Upper lobe of left lung (tissue), 6 donors: ENCODE data around the gene EVI2A. TPM values are rescaled to one million over a fixed set of nuclear protein-coding genes. Genes with fewer than 3 reads are reported as not detected.

Source experiments
- ATAC-seq, 2 donors: fragments of 200-7000 bp; cut with Tn5 transposase; one replicate each; pipeline ENCODE4 v1.9.1; 2022; ENCODE audit warnings: mild to moderate bottlenecking in 2 of 2, moderate library complexity in 2 of 2; ENCODE audit not compliant: low FRiP score in 2 of 2
- DNase-seq, 2 donors: peaks; one replicate each; pipeline ENCODE4 v3.0.0-alpha.2; 2019 to 2020
- H3K27ac ChIP-seq, 4 donors: fragments of 200-600 bp; sonication (generic); one replicate each; pipeline ENCODE4 v1.5.1; 2016 to 2019
- H3K27me3 ChIP-seq, 4 donors: fragments of 200-600 bp; sonication (generic); one replicate each; pipeline ENCODE4 v1.5.1; 2017 to 2019
- H3K36me3 ChIP-seq, 4 donors: fragments of 200-600 bp; sonication (generic); one replicate each; pipeline ENCODE4 v1.5.1; 2016 to 2019
- H3K4me1 ChIP-seq, 4 donors: fragments of 200-600 bp; sonication (generic); one replicate each; pipeline ENCODE4 v1.5.1; 2018 to 2019
- H3K4me3 ChIP-seq, 4 donors: fragments of 200-600 bp; sonication (generic); one replicate each; pipeline ENCODE4 v1.5.1; 2017 to 2019; ENCODE audit warnings: mild to moderate bottlenecking in 2 of 4, moderate library complexity in 1 of 4
- H3K9me3 ChIP-seq, 4 donors: fragments of 200-600 bp; sonication (generic); one replicate each; pipeline ENCODE4 v1.5.1; 2018 to 2019
- CTCF ChIP-seq, 6 experiments: fragments of 450-650 bp in 4 of 6; fragments of 200-600 bp in 2 of 6; sonication (generic) in 2 of 6; IDR thresholded peaks; one replicate each; pipeline ENCODE4 v1.5.1; 2016 to 2019; ENCODE audit warnings: antibody characterized with exemption in 6 of 6
- EP300 ChIP-seq, 4 donors: sonication (generic); formaldehyde crosslinking; IDR thresholded peaks; one replicate each; pipeline ENCODE4 v1.5.1; 2017; ENCODE audit warnings: antibody characterized with exemption in 4 of 4, control low read depth in 2 of 4
- POLR2A ChIP-seq, 4 donors: fragments of 450-650 bp; IDR thresholded peaks; one replicate each; pipeline ENCODE4 v1.5.1; 2016 to 2017; ENCODE audit warnings: antibody characterized with exemption in 4 of 4, mild to moderate bottlenecking in 2 of 4
- POLR2AphosphoS5 ChIP-seq, 2 donors: sonication (generic); formaldehyde crosslinking; IDR thresholded peaks; one replicate each; pipeline ENCODE4 v1.5.1; 2017; ENCODE audit warnings: antibody characterized with exemption in 2 of 2
- WGBS, 2 donors: methylation state at CpG; one replicate each; pipeline ENCODE4 v1.1.5; 2017 to 2018; 5-methylcytosine and 5-hydroxymethylcytosine counted together
- total RNA-seq, 6 donors: library from RNA; depleted of rRNA in 4 of 6; stranded (reverse); fragments of >200 nt in 4 of 6; gene quantifications; one replicate each; pipeline versions ENCODE4 v1.1.0 to v1.2.1, GENCODE V29; 2016 to 2021
- donor health status: DM: no; HTN: no; CAD: no; lungs with moderate emphysema.
- donor health status: DM: no; HTN: yes; CAD: no; lungs with severe emphysema.

Gene EVI2A
- total RNA-seq: 10 to 100 TPM in 5 of 6 donors, 1 to 10 TPM in 1; 6.1 to 31.3 (median 23.8) TPM

GRCh38 chr17:31321481-31321880 is at the start of gene EVI2A:
EVI2A (minus strand) TSS chr17:31321622; CDS start chr17:31319013, 2,609 bp downstream.
- peak in 1 of 4 donors; percentile 60 for TF ChIP-seq POLR2A (IDR thresholded peaks at IDR 0.05)
- TF ChIP-seq CTCF (IDR thresholded peaks at IDR 0.05): no peak
- no peaks in the 10 kb centered on the region for H3K9me3 ChIP-seq
- ATAC-seq (peak; percentile 49 to 63), DNase-seq (peak in 1 of 2 donors; percentile 68)
- peaks cover 0 to 9% (median 6%) of the 10 kb centered on the region in 4 donors for H3K36me3 ChIP-seq
- WGBS, 2 donors: 54 to 61% methylated on average over 3 of the region's 3 CpGs
- H3K27me3 ChIP-seq: no peaks in the 10 kb centered on the region
- H3K4me3 ChIP-seq: peak within 1 kb of the TSS in 3 of 4 donors; percentile 20 to 38 (median 25)
- peak within 1 kb of the TSS; percentile 59 to 86 (median 83) for H3K27ac ChIP-seq
- peaks cover 0 to 7% (median 2%) of the 10 kb centered on the region in 4 donors for H3K4me1 ChIP-seq

- no peak overlapping the region for H3K4me3 ChIP-seq
- H3K27ac ChIP-seq: no peak overlapping the region
- no peak for DNase-seq
- peaks cover 6 to 20% (median 11%) of the 10 kb centered on the region in 4 donors for H3K4me1 ChIP-seq
- peaks cover 0 to 22% (median 6%) of the 10 kb centered on the region in 4 donors for H3K36me3 ChIP-seq
- no peak for ATAC-seq
- no peak for TF ChIP-seq CTCF (IDR thresholded peaks at IDR 0.05)
- no peak for TF ChIP-seq POLR2AphosphoS5 (IDR thresholded peaks at IDR 0.05)
- TF ChIP-seq POLR2A (IDR thresholded peaks at IDR 0.05): no peak
- no peak for TF ChIP-seq EP300 (IDR thresholded peaks at IDR 0.05)
- no peaks in the 10 kb centered on the region for H3K27me3 ChIP-seq
- H3K9me3 ChIP-seq: no peaks in the 10 kb centered on the region
These were observed 47.8 kb upstream of the EVI2A start for GRCh38 chr17:31369266-31369665.

- Histone ChIP-seq H3K36me3 (peaks cover 0 to 41% (median 6%) of the 10 kb centered on the region in 4 donors), H3K9me3 (no peaks in the 10 kb centered on the region), H3K4me1 (peaks cover 0 to 5% (median 0%) of the 10 kb centered on the region in 4 donors), H3K27me3 (no peaks in the 10 kb centered on the region), H3K27ac (no peak overlapping the region), H3K4me3 (no peak overlapping the region)
- ATAC-seq (no peak), DNase-seq (no peak)
- no peak for TF ChIP-seq CTCF (IDR thresholded peaks at IDR 0.05)
- TF ChIP-seq POLR2AphosphoS5 (IDR thresholded peaks at IDR 0.05): no peak
- TF ChIP-seq POLR2A (IDR thresholded peaks at IDR 0.05): no peak
- TF ChIP-seq EP300 (IDR thresholded peaks at IDR 0.05): no peak
- 96 to 97% methylated on average over 4 of the region's 4 CpGs for WGBS, 2 donors
These were observed 44.7 kb upstream of the EVI2A start for GRCh38 chr17:31366088-31366487.

- TF ChIP-seq EP300 (IDR thresholded peaks at IDR 0.05): no peak
- no peak for TF ChIP-seq CTCF (IDR thresholded peaks at IDR 0.05)
- no peak for TF ChIP-seq POLR2AphosphoS5 (IDR thresholded peaks at IDR 0.05)
- no peak for TF ChIP-seq POLR2A (IDR thresholded peaks at IDR 0.05)
- H3K27me3 ChIP-seq: no peaks in the 10 kb centered on the region
- H3K4me1 ChIP-seq: no peaks in the 10 kb centered on the region
- H3K27ac ChIP-seq: no peak overlapping the region
- H3K4me3 ChIP-seq: no peak overlapping the region
- no peaks in the 10 kb centered on the region for H3K9me3 ChIP-seq
- H3K36me3 ChIP-seq: peaks cover 0 to 61% (median 14%) of the 10 kb centered on the region in 4 donors
- DNase-seq (no peak), ATAC-seq (no peak)
- 97% methylated on average over 6 of the region's 6 CpGs for WGBS, 2 donors
These were observed 42.6 kb upstream of the EVI2A start for GRCh38 chr17:31364012-31364411.

- ATAC-seq: no peak
- H3K36me3 ChIP-seq: peaks cover 5 to 83% (median 18%) of the 10 kb centered on the region in 4 donors
- no peaks in the 10 kb centered on the region for H3K9me3 ChIP-seq
- 72 to 80% methylated on average over 3 of the region's 3 CpGs for WGBS, 2 donors
- no peak for DNase-seq
- H3K4me3 ChIP-seq: no peak overlapping the region
- no peak overlapping the region for H3K27ac ChIP-seq
- TF ChIP-seq POLR2AphosphoS5 (IDR thresholded peaks at IDR 0.05): no peak
- TF ChIP-seq CTCF (IDR thresholded peaks at IDR 0.05): no peak
- no peak for TF ChIP-seq POLR2A (IDR thresholded peaks at IDR 0.05)
- no peak for TF ChIP-seq EP300 (IDR thresholded peaks at IDR 0.05)
- H3K27me3 ChIP-seq: no peaks in the 10 kb centered on the region
- no peaks in the 10 kb centered on the region for H3K4me1 ChIP-seq
These were observed 36.5 kb upstream of the EVI2A start for GRCh38 chr17:31357839-31358394.
